ENCODE results near the gene COL19A1.

DNA sequence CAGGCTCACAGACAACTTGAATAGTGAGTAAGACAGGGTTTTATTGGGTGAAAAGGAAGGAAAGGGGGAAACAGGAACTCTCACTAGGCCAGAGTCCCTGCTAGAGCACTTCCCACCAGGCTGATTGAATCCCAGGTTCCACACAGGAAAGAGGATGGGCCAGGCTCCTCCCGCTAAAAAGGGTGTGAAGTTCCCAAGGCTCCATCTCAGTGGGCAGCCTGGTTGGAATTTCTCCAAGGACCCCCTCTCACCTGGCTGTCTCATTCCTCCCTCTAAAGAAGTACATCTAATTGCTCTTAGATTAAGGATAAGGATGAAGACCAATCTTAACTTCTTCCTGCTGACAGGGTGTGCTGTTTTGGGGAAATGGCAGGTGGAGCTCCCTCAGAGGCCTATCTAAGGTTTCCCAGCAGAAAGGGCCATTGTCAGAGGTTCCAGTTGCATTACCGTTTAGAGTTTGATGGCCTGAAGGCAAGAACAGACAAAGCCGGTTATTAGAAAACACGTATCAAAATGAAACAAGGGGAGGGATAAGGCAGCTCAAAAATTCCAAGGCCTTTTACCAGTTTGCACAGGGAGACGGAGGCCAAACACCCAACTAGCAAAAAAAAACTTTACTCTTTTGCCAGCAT is 21.5 kb downstream of the COL19A1 start:
- TF ChIP-seq, protein P1, sequence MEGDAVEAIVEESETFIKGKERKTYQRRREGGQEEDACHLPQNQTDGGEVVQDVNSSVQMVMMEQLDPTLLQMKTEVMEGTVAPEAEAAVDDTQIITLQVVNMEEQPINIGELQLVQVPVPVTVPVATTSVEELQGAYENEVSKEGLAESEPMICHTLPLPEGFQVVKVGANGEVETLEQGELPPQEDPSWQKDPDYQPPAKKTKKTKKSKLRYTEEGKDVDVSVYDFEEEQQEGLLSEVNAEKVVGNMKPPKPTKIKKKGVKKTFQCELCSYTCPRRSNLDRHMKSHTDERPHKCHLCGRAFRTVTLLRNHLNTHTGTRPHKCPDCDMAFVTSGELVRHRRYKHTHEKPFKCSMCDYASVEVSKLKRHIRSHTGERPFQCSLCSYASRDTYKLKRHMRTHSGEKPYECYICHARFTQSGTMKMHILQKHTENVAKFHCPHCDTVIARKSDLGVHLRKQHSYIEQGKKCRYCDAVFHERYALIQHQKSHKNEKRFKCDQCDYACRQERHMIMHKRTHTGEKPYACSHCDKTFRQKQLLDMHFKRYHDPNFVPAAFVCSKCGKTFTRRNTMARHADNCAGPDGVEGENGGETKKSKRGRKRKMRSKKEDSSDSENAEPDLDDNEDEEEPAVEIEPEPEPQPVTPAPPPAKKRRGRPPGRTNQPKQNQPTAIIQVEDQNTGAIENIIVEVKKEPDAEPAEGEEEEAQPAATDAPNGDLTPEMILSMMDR (IDR thresholded peaks at IDR 0.05): no peak
- TF ChIP-seq TCF7L2 (IDR thresholded peaks at IDR 0.05; ENCODE audit: low read depth, low read length): no peak
